Stimulated activated memory B cell treated with anti-CD40 and anti-IgM and Interleukin-4, amounts not matched to agents 10 μg/mL and 1 μg/mL and 100 μg/mL, for 72 hours (primary cell): ENCODE data around the gene POLH.
"Not testable (repeated sequence)": the region's sequence is repeated elsewhere in the genome, so short reads cannot be mapped to it uniquely, and the experiment has no call there.

Source experiments
- ATAC-seq: fragments of 150-1000 bp; cut with Tn5 transposase; 2 replicates; pipeline ENCODE4 v1.10.0; 2021
- H3K27ac Mint-ChIP-seq: one replicate; pipeline ENCODE4 v1.8.0; 2022; ENCODE audit warnings: mild to moderate bottlenecking, mixed read lengths
- H3K27me3 Mint-ChIP-seq: one replicate; pipeline ENCODE4 v1.8.0; 2022; ENCODE audit warnings: mixed read lengths
- H3K36me3 Mint-ChIP-seq: one replicate; pipeline ENCODE4 v1.8.0; 2022; ENCODE audit warnings: mixed read lengths
- H3K4me1 Mint-ChIP-seq: one replicate; pipeline ENCODE4 v1.8.0; 2022; ENCODE audit warnings: mixed read lengths
- H3K4me3 Mint-ChIP-seq: one replicate; pipeline ENCODE4 v1.8.0; 2022; ENCODE audit warnings: mild to moderate bottlenecking, moderate library complexity, mixed read lengths
- H3K9me3 Mint-ChIP-seq: one replicate; pipeline ENCODE4 v1.8.0; 2022; ENCODE audit warnings: mixed read lengths

POLH gene

DNA sequence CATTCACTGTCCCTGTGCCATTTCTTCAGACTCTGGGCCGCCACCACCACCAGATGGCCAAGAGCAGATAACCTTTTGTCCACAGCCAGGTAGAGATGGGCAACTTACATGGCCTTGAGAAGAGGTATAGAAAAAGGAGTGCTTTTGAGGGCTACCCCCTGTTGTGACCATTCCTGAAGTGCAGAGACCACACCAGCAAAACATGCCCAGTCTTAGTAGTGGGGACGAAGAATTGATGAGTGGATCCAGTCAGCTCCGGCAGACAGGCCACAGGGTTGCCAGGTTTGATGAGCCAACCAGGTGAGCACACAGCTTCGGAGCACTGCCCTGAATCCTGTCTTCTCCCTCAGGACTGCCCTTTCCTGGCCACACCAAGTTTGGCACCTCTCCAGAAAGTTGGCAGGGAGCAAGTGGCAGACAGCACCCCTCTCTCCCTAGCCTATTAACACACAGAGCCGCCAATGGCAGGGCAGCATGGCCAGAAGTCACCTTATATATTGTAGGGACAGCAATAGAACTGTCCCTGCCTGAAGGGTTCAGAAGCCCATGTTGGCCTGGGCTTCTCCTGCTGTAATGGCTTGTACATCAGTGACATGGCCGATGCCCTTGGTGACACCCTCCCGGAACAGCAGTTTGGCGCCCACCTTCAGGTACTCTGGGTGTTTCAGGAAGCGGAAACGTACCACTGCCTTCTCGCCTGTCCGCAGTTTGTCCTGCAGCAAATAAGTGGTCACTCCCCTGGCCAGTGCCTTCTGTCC, 45.3 kb downstream of the POLH start:
- H3K27ac Mint-ChIP-seq: no peak overlapping the region
- peaks cover 10% of the 10 kb centered on the region for H3K4me1 Mint-ChIP-seq
- no peak for ATAC-seq
- no peaks in the 10 kb centered on the region for H3K27me3 Mint-ChIP-seq
- no peaks in the 10 kb centered on the region for H3K9me3 Mint-ChIP-seq
- peaks cover 52% of the 10 kb centered on the region for H3K36me3 Mint-ChIP-seq
- no peak overlapping the region for H3K4me3 Mint-ChIP-seq

- peaks cover 15% of the 10 kb centered on the region for H3K4me1 Mint-ChIP-seq
- H3K9me3 Mint-ChIP-seq: no peaks in the 10 kb centered on the region
- H3K36me3 Mint-ChIP-seq: peaks cover 58% of the 10 kb centered on the region
- H3K27me3 Mint-ChIP-seq: no peaks in the 10 kb centered on the region
- no peak for ATAC-seq
- no peak overlapping the region for H3K27ac Mint-ChIP-seq
- H3K4me3 Mint-ChIP-seq: no peak overlapping the region
Observed at GRCh38 chr6:43621836-43622180, 45.8 kb downstream of the POLH start.

DNA sequence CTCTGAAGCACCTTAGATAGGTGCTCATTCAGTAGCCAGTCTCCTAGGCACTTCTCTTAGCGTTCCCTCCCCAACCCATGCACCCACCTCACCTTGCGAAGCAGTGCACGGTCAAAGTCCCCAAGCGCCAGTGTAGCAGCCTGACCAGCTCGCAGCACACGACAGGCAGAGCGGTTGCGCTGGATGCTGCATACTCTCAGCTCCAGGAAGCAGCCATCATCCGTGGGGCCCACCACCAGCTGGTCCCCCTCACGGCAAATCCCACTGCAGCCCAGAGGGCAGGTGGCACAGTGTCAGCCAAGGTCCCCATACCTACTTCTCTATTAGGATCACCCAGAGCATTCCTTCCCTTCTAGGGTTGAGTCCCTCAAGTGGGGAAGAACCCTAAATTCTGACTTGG, 46.6 kb downstream of the POLH start:
- no peak for ATAC-seq
- no peak overlapping the region for H3K4me3 Mint-ChIP-seq
- H3K36me3 Mint-ChIP-seq: peaks cover 60% of the 10 kb centered on the region
- H3K27ac Mint-ChIP-seq: no peak overlapping the region
- peaks cover 23% of the 10 kb centered on the region for H3K4me1 Mint-ChIP-seq
- no peaks in the 10 kb centered on the region for H3K27me3 Mint-ChIP-seq
- no peaks in the 10 kb centered on the region for H3K9me3 Mint-ChIP-seq

- Mint-ChIP-seq H3K27ac (no peak overlapping the region), H3K36me3 (peaks cover 60% of the 10 kb centered on the region), H3K9me3 (no peaks in the 10 kb centered on the region), H3K27me3 (no peaks in the 10 kb centered on the region), H3K4me1 (peaks cover 36% of the 10 kb centered on the region), H3K4me3 (no peak overlapping the region)
- no peak for ATAC-seq
Observed at GRCh38 chr6:43623880-43624785, 48.1 kb downstream of the POLH start.

DNA sequence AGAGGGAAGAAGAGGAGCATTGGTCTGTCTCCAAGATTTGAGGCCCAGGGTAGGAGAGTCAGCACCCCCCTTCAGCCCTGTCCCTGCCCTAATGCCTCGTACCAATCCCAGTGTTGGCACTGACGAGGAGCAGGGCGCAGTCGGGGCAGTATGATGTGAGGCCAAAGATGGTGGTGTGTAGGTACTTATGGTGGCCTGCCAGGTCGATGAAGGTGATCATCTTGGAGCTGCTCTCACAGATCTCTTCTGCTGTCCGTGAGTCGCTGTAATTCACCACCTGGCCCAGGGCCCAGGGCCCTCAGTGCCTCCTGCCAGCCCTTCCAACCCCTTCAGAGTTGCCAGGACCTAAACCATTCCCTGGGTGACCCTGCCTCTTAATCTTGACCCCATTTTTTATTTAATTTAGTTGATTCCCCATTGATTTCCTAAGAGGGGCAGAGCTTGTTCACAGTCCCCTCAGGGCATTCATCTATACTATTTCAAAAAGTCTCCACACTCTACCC, 48.9 kb downstream of the POLH start:
- H3K36me3 Mint-ChIP-seq: peaks cover 60% of the 10 kb centered on the region
- no peak overlapping the region for H3K27ac Mint-ChIP-seq
- peaks cover 37% of the 10 kb centered on the region for H3K4me1 Mint-ChIP-seq
- H3K9me3 Mint-ChIP-seq: no peaks in the 10 kb centered on the region
- ATAC-seq: no peak
- no peak overlapping the region for H3K4me3 Mint-ChIP-seq
- H3K27me3 Mint-ChIP-seq: no peaks in the 10 kb centered on the region

DNA sequence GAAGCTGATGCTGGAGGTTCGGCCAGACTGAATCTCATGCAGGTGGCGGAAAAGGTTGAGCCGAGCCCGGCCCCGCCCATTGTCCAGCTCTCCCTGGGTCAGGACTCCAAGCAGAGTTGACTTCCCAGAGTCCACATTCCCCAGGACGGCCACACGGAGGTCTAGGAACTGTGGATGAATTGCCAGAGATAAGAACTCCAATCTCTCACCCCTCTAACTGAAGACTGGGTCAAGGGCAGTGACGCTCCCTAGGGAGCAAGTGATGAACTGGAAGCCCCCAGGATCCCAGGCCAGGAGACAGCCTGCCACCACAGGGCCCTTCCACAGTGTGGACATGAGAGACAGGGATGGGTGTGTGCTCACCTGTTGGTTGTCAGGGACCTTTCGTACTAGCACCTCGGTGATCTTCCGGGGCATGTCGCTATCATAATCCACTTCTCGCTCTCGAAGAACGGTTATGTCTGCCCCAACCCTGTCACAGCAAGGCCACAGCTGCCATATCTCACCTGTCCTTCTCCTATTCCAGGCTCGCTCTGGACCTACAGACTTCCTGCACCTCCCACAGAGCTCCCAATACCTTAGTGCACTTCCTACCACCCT, 49.5 kb downstream of the POLH start:
- Mint-ChIP-seq H3K27ac (no peak overlapping the region), H3K27me3 (no peaks in the 10 kb centered on the region), H3K4me1 (peaks cover 42% of the 10 kb centered on the region), H3K36me3 (peaks cover 57% of the 10 kb centered on the region), H3K4me3 (no peak overlapping the region), H3K9me3 (no peaks in the 10 kb centered on the region)
- no peak for ATAC-seq

- Mint-ChIP-seq H3K9me3 (no peaks in the 10 kb centered on the region), H3K4me3 (peak overlapping the region; percentile 48), H3K27me3 (no peaks in the 10 kb centered on the region), H3K36me3 (peaks cover 45% of the 10 kb centered on the region), H3K4me1 (peaks cover 44% of the 10 kb centered on the region), H3K27ac (peak overlapping the region; percentile 94)
- no peak for ATAC-seq
Observed at GRCh38 chr6:43627008-43627825, 51.2 kb downstream of the POLH start.

DNA sequence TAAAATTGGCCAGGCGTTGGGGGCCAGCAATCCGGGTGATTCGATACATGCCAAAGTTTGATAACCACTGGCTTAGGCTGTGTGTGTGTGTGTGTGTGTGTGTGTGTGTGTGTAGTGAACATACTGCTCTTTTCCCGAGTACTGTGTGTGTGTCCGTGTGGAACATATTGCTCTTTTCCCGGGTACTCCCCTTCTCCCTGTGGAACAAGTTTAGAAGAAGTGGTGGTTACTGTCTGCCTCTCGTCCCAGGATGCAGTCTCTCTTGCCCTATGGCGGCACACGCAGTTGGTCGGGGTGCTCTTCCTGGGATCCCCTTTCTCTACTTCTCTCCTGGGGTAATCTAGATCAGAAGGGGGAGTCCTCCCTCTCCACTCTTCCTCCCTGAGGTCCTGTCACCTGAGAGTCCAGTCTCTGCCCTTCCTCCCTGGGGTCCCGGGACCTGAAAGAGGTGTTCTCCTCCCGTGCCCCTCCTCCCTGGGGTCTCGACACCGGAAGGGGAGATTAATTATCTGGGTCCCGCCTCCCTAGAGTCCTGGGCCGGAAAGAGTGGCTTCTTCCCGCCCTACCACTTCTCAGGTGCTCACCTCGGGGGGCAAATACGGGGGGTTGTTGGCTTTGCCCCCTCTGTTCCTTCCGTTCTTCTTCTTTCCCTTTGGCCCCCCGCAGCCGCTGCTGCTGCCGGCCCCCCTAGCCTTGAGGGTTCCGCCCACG, 52.6 kb downstream of the POLH start:
- peak overlapping the region; percentile 94 for H3K27ac Mint-ChIP-seq
- peaks cover 44% of the 10 kb centered on the region for H3K4me1 Mint-ChIP-seq
- peak overlapping the region; percentile 100 for H3K4me3 Mint-ChIP-seq
- H3K9me3 Mint-ChIP-seq: no peaks in the 10 kb centered on the region
- peaks cover 32% of the 10 kb centered on the region for H3K36me3 Mint-ChIP-seq
- no peaks in the 10 kb centered on the region for H3K27me3 Mint-ChIP-seq
- peak; percentile 28 for ATAC-seq

DNA sequence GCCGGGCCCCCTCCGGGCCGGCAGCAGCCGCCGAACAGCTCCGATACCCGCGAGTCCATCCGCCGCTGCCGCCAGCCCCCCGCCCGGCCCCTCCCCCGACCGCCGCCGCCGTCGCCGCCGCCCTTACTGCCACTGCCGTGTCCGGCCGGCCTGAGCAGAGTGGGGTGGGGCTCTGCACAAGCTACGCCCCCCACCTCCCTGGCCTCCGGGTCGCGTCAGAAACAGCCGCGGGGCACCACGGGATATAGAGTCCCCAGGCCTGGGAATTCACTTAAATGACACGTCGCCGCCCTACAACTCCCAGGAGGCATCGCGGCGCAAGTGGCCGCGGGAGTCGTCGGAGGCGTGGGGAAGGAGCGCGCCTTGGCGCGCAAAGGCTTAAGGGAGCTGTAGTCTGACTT, 53.1 kb downstream of the POLH start, which contains the start of gene GTPBP2:
Gene GTPBP2 (minus strand): TSS at position 161 of the 401 bp plus-strand sequence. CDS start 102 bp downstream, at position 59.
- Mint-ChIP-seq H3K36me3 (peaks cover 26% of the 10 kb centered on the region), H3K4me1 (peaks cover 50% of the 10 kb centered on the region), H3K9me3 (no peaks in the 10 kb centered on the region), H3K4me3 (peak within 1 kb of the TSS; percentile 100), H3K27ac (peak within 1 kb of the TSS; percentile 94), H3K27me3 (no peaks in the 10 kb centered on the region)
- peak; percentile 96 for ATAC-seq

- ATAC-seq: peak; percentile 88
- Mint-ChIP-seq H3K27me3 (no peaks in the 10 kb centered on the region), H3K9me3 (no peaks in the 10 kb centered on the region), H3K27ac (peak overlapping the region; percentile 94), H3K4me1 (peaks cover 52% of the 10 kb centered on the region), H3K36me3 (peaks cover 22% of the 10 kb centered on the region), H3K4me3 (peak overlapping the region; percentile 100)
Observed at GRCh38 chr6:43629505-43630300, 53.7 kb downstream of the POLH start.

GRCh38 chr6:43630980-43631619, 55.1 kb downstream of the POLH start:
- H3K4me1 Mint-ChIP-seq: peaks cover 60% of the 10 kb centered on the region
- no peak for ATAC-seq
- peaks cover 11% of the 10 kb centered on the region for H3K36me3 Mint-ChIP-seq
- H3K27me3 Mint-ChIP-seq: no peaks in the 10 kb centered on the region
- H3K27ac Mint-ChIP-seq: no peak overlapping the region
- H3K4me3 Mint-ChIP-seq: no peak overlapping the region
- no peaks in the 10 kb centered on the region for H3K9me3 Mint-ChIP-seq

DNA sequence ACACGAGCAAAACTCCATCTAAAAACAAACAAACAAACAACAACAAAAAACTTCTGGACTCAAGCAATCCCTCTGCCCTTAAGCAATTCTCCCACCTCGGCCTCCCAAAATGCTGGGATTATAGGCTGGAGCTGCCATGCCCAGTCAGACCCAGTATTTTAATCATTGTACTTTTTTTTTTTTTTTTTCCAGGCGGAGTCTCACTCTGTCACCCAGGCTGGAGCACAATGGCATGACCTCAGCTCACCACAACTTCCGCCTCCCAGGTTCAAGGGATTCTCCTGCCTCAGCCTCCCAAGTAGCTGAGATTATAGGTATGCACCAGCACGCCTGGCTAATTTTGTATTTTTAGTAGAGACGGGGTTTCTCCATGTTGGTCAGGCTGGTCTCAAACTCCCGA, 57.0 kb downstream of the POLH start:
- H3K36me3 Mint-ChIP-seq, H3K27me3 Mint-ChIP-seq, ATAC-seq, H3K4me3 Mint-ChIP-seq, H3K27ac Mint-ChIP-seq, H3K9me3 Mint-ChIP-seq: not testable (repeated sequence)
- peaks cover 60% of the 10 kb centered on the region for H3K4me1 Mint-ChIP-seq

GRCh38 chr6:43634702-43635303, 58.8 kb downstream of the POLH start:
- ATAC-seq: no peak
- peaks cover 66% of the 10 kb centered on the region for H3K4me1 Mint-ChIP-seq
- H3K4me3 Mint-ChIP-seq: peak overlapping the region; percentile 97

More at GRCh38 chr6:43634702-43635303, 58.8 kb downstream of the POLH start:
- Mint-ChIP-seq H3K27me3 (no peaks in the 10 kb centered on the region), H3K9me3 (no peaks in the 10 kb centered on the region), H3K27ac (peak overlapping the region; percentile 96), H3K36me3 (peaks cover 19% of the 10 kb centered on the region)
